Subcutaneous adipose tissue (tissue), 4 donors: ENCODE measurements around the gene PPP1R3F. TPM values are rescaled to one million over a fixed set of nuclear protein-coding genes. Genes with fewer than 3 reads are reported as not detected.

Experiments used
- CTCF ChIP-seq: fragments of 450-650 bp; IDR thresholded peaks from one replicate; pipeline ENCODE4 v1.5.1; 2016; ENCODE audit warnings: low read depth, mild to moderate bottlenecking, control low read depth, antibody characterized with exemption, moderate library complexity
- total RNA-seq, 4 donors: library from RNA; depleted of rRNA; stranded (reverse); fragments of >200 nt; gene quantifications; one replicate each; pipeline ENCODE4 v1.1.0, GENCODE V29; 2016

Gene PPP1R3F
- total RNA-seq, 4 donors from 2014 or later, result 1.8 to 7.5 (median 4.5) TPM

GRCh38 chrX:49266523-49267445 is 2.8 kb upstream of the PPP1R3F start:
- no peak for TF ChIP-seq CTCF

- no peak for TF ChIP-seq CTCF
Measured at GRCh38 chrX:49268702-49269009, 937 bp upstream of the PPP1R3F start.

- TF ChIP-seq CTCF, result no peak
Measured at GRCh38 chrX:49269010-49269766, 405 bp upstream of the PPP1R3F start.

GRCh38 chrX:49270249-49270921 is 792 bp downstream of the PPP1R3F start:
- TF ChIP-seq CTCF, result no peak

- TF ChIP-seq CTCF, result no peak
Measured at GRCh38 chrX:49271341-49271740, 1.7 kb downstream of the PPP1R3F start.

GRCh38 chrX:49272421-49272820 is 2.8 kb downstream of the PPP1R3F start:
- no peak for TF ChIP-seq CTCF
